ENCODE results near the gene AJM1.
"Not testable (repeated sequence)": the region's sequence is repeated elsewhere in the genome, so short reads cannot be mapped to it uniquely, and the experiment has no call there.

Gene AJM1

DNA sequence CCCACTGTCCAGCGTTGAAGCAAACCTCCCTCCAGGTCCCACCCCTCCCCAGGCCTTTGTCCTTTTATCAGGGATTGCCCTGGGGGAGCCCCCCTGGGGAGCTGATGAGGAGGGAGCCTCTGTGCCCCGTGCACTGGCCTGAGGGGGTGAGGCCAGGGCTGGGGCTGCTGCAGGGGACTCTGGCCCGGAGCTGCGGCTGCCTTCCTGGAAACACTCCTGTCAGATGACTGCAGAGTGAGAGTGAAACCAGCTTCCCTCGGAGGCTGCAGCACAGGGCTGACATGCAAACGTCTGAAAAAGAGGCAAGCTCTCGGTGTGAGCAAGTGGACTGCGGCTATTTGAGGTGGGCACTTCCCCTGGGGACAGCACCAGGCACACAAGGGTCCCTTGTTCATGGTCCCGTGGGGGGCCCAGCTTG, 39.4 kb downstream of the AJM1 start:
- in situ Hi-C loops (cut with HindIII; ENCODE audit: low sequenced_read_pairs) = no loop called here
- no peak for DNase-seq (ENCODE audit: low read depth, low spot score)
- TF ChIP-seq, protein P1, sequence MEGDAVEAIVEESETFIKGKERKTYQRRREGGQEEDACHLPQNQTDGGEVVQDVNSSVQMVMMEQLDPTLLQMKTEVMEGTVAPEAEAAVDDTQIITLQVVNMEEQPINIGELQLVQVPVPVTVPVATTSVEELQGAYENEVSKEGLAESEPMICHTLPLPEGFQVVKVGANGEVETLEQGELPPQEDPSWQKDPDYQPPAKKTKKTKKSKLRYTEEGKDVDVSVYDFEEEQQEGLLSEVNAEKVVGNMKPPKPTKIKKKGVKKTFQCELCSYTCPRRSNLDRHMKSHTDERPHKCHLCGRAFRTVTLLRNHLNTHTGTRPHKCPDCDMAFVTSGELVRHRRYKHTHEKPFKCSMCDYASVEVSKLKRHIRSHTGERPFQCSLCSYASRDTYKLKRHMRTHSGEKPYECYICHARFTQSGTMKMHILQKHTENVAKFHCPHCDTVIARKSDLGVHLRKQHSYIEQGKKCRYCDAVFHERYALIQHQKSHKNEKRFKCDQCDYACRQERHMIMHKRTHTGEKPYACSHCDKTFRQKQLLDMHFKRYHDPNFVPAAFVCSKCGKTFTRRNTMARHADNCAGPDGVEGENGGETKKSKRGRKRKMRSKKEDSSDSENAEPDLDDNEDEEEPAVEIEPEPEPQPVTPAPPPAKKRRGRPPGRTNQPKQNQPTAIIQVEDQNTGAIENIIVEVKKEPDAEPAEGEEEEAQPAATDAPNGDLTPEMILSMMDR (IDR thresholded peaks at IDR 0.05; ENCODE audit: low read depth, low read length) = no peak
- no peak overlapping the region for H3K4me3 ChIP-seq (ENCODE audit: low read depth, low read length)

DNA sequence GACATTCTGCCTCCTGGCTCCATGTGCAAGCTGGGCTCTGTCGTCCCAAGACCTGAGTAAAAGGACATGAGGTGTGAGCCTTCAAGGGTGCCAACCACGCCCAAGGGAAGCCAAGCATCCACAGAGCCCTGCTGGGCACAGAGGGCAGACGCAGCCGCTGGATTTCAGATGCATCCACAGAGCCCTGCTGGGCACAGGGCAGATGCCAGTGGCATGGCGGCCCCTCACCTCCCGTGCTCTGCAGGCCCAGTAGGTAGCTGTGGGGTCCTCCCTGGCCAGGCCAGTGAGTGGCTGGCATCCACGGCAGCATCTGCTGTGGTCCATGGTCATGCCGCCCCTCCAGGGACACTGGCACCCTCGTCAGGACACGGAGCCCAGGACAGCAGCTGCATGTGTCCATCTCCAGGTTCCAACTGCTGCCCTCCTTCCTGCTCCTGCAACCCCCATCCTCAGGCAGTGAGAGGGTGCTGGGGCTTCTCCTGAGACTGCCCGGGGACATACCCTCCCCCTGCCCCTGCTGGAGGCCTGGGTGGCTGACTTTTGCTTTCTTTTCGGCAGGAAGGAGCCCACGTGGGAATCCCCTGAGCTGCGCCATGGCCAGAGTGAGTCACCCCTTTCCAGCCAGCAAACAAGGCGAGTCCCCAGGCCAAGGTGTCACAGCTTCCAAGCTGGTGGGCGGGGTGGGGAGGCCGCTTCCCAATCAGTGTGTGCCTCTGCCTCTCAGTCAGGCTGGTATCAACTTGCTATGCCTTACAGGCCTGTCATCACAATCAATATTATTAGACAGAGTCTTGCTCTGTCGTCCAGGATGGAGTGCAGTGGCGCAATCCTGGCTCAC, 40.0 kb downstream of the AJM1 start:
- TF ChIP-seq, protein P1 (IDR thresholded peaks at IDR 0.05; ENCODE audit: low read depth, low read length) = no peak
- DNase-seq (ENCODE audit: low read depth, low spot score) = peak; percentile 67
- in situ Hi-C loops (cut with HindIII; ENCODE audit: low sequenced_read_pairs) = no loop called here
- H3K4me3 ChIP-seq (ENCODE audit: low read depth, low read length) = no peak overlapping the region

DNA sequence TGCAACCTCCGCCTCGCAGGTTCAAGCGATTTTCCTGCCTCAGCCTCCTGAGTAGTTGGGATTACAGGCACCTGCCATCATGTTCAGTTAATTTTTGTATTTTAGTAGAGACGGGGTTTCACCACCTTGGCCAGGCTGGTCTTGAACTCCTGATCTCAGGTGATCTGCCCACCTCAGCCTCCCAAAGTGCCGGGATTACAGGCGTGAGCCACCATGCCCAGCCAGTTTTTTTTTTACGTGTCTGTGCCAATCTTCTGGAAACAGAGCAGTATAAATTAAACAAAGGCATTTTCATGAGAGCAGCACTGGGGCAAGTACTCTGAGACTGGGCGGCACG, 40.6 kb downstream of the AJM1 start:
- H3K4me3 ChIP-seq (ENCODE audit: low read depth, low read length); in situ Hi-C loops (cut with HindIII; ENCODE audit: low sequenced_read_pairs); DNase-seq (ENCODE audit: low read depth, low spot score): not testable (repeated sequence)

DNA sequence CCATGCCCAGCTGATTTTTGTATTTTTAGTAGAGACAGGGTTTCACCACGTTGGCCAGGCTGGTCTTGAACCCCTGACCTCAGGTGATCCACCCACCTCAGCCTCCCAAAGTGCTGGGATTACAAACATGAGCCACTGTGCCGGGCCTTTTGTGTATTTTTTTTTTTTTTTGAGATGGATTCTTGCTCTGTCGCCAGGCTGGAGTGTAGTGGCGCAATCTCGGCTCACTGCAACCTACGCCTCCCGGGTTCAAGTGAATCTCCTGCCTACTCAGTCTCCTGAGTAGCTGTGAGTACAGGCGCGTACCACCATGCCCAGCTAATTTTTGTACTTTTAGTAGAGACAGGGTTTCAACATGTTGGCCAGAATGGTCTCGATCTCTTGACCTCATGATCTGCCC, 41.4 kb downstream of the AJM1 start:
- in situ Hi-C loops (cut with HindIII; ENCODE audit: low sequenced_read_pairs); DNase-seq (ENCODE audit: low read depth, low spot score); H3K4me3 ChIP-seq (ENCODE audit: low read depth, low read length): not testable (repeated sequence)

DNA sequence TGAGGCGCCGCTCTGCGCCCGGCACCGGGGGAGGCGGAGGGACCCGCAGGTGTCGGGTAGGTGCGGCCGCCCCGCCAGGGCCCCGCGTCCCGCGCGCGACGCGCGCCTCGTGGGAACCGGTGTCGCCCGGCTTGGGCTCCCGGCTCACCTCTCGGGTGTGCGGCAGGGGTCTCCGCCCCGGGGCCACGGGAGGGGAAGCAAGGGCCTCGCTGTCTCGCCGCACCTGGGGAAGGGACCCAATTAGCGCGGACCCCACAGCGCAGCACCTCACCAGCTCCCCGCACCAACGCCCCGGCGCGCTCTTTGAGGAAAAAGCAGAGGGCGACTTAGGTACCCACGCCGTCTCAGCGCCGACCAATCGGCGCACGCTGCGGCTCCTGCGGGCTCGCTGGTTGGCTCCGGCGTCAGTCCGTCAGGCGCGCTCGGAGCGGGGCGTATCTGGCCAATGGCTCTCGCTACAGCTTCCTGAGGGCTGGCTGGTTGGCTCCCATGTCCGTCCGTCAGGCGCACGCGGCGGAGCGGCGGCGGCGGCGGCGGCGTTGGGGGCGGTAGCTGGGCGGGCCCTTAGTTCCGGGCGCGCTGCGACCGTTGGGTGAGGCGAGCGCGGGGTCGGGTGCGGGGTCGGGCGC, 43.8 kb downstream of the AJM1 start, which contains the start of gene TRAF2:
Gene TRAF2, plus strand, starts transcription at position 567 of the 629 bp plus-strand sequence. CDS start 12,225 bp downstream, outside the sequence.
- peak; percentile 100 for DNase-seq (ENCODE audit: low read depth, low spot score)
- H3K4me3 ChIP-seq (ENCODE audit: low read depth, low read length) = peak within 1 kb of the TSS; percentile 69
- in situ Hi-C loops (cut with HindIII; ENCODE audit: low sequenced_read_pairs) = no loop called here
- TF ChIP-seq, protein P1 (IDR thresholded peaks at IDR 0.05; ENCODE audit: low read depth, low read length) = no peak

DNA sequence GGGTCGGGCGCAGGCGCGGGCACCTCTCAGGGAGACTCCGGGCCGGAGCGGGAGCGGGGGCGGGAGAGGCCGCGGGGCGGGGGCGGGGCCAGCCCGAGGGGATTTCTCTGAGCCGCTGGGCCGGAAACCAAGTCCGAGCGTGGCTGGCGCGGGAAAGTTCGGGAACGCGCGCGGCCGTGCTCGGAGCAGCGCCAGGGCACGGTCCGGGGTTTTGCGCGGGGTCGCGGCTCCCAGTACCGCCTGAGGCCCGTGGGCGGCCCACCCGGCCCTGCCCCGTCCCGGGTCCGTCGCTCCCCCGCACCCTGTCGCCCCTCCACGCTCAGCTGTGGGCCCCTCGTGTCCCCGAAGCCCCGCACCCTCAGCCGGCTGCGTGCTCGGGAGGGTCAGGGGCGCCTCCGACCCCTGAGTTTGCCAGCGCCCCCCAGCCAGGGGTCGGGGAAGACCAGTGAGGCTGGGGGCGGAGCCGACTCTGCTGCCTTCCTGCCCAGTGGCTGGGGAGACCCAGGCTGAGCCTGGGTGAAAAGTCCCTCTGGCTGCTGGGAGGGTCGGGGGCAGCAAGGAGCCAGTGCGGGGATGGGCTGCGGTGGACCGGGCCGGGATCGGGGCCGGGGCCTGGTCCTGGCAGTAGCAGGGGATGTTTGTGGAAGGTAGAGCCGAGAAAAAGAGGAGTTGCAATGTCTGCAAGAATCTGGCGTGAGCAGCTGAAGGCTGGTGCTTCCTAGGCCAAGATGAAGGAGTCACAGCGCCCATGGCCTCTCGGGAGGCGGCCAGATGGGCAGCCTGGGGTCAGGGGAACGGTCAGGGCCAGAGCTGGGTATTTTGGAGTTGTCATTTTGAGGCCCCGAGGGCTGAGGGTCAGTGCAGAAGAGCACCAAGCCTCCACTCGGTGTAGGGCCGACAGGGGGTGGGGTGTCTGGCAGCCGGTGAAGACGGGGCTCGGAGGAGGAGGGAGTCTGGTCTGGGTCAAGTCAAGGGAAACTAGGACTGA, 44.6 kb downstream of the AJM1 start:
- peak; percentile 20 for DNase-seq (ENCODE audit: low read depth, low spot score)
- TF ChIP-seq, protein P1 (IDR thresholded peaks at IDR 0.05; ENCODE audit: low read depth, low read length) = no peak
- H3K4me3 ChIP-seq (ENCODE audit: low read depth, low read length) = peak overlapping the region; percentile 69
- in situ Hi-C loops (cut with HindIII; ENCODE audit: low sequenced_read_pairs) = no loop called here

DNA sequence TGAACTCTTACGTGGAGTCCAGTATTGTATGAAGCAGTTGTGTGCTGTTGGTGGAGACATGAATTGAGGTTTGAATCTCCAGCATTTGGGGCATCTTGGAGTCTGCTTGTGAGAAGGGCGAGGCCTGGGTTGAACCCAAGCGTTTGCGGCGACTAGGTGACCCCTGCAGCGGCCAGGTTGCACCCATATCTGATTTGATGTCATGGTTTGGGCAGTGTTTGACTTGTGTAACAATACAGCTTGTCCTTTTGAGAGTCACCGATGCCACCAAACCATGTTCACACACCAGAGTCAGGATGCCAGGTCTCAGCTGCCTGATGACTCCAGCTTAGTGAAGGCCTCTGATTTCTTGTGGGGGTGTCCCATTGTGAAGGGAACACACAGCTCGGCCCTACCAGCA, 46.2 kb downstream of the AJM1 start:
- TF ChIP-seq, protein P1 (IDR thresholded peaks at IDR 0.05; ENCODE audit: low read depth, low read length) = no peak
- DNase-seq (ENCODE audit: low read depth, low spot score) = no peak
- in situ Hi-C loops (cut with HindIII; ENCODE audit: low sequenced_read_pairs) = no loop called here
- no peak overlapping the region for H3K4me3 ChIP-seq (ENCODE audit: low read depth, low read length)
